Brain microvascular endothelial cell (primary cell): ENCODE data around the gene RBM6.

ENCODE experiments used
- DNase-seq: peaks from one replicate; pipeline ENCODE4 v3.0.0-alpha.2; 2020
- H3K27ac ChIP-seq: fragments of 250-450 bp; sonication (Bioruptor Pico); 2 replicates; pipeline ENCODE4 v1.5.1; 2020; ENCODE audit warnings: mild to moderate bottlenecking, moderate library complexity
- H3K27me3 ChIP-seq: fragments of 250-450 bp; sonication (Bioruptor Pico); replicated peaks from 2 replicates; pipeline ENCODE4 v1.5.1; 2020; ENCODE audit warnings: mild to moderate bottlenecking
- H3K36me3 ChIP-seq: fragments of 250-450 bp; sonication (Bioruptor Pico); replicated peaks from 2 replicates; pipeline ENCODE4 v1.5.1; 2020; ENCODE audit warnings: mild to moderate bottlenecking
- H3K4me3 ChIP-seq: 2 replicates; pipeline ENCODE4 v1.5.1; 2011; ENCODE audit warnings: low read depth, mild to moderate bottlenecking, control low read depth, low read length, moderate library complexity
- in situ Hi-C: cut with HindIII; loops from 2 replicates; pipeline ENCODE4 v1.10.0; 2017; ENCODE audit warnings: low sequenced_read_pairs, low pct_ligation_motif_present
- TF ChIP-seq, protein P1 (sequence below): IDR thresholded peaks from 2 replicates; pipeline ENCODE4 v1.5.1; 2011; ENCODE audit warnings: low read depth, mild to moderate bottlenecking, moderate library complexity, low read length, control low read depth, inconsistent platforms; ENCODE audit errors: missing control alignments

Gene RBM6

DNA sequence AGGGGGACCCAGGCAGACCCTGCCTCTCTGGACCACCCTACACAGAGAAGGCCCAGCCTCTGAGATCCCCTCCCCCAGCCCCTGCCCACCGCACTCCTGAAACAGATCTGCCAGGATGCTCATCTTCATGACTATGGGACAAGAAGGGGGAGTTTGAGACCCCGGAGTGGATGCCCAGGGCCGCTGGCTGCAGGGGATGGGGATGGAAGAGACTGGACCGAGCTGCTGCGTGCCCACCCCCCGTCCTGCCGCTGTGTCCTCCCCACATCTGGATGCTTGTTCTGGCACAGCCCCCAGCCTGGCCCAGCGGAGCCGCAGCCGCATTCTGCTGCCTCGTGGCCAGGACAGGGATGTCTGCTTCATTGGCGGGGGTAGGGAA is 184.8 kb downstream of the RBM6 start:
- DNase-seq: no peak
- TF ChIP-seq, protein P1, sequence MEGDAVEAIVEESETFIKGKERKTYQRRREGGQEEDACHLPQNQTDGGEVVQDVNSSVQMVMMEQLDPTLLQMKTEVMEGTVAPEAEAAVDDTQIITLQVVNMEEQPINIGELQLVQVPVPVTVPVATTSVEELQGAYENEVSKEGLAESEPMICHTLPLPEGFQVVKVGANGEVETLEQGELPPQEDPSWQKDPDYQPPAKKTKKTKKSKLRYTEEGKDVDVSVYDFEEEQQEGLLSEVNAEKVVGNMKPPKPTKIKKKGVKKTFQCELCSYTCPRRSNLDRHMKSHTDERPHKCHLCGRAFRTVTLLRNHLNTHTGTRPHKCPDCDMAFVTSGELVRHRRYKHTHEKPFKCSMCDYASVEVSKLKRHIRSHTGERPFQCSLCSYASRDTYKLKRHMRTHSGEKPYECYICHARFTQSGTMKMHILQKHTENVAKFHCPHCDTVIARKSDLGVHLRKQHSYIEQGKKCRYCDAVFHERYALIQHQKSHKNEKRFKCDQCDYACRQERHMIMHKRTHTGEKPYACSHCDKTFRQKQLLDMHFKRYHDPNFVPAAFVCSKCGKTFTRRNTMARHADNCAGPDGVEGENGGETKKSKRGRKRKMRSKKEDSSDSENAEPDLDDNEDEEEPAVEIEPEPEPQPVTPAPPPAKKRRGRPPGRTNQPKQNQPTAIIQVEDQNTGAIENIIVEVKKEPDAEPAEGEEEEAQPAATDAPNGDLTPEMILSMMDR: no peak

DNA sequence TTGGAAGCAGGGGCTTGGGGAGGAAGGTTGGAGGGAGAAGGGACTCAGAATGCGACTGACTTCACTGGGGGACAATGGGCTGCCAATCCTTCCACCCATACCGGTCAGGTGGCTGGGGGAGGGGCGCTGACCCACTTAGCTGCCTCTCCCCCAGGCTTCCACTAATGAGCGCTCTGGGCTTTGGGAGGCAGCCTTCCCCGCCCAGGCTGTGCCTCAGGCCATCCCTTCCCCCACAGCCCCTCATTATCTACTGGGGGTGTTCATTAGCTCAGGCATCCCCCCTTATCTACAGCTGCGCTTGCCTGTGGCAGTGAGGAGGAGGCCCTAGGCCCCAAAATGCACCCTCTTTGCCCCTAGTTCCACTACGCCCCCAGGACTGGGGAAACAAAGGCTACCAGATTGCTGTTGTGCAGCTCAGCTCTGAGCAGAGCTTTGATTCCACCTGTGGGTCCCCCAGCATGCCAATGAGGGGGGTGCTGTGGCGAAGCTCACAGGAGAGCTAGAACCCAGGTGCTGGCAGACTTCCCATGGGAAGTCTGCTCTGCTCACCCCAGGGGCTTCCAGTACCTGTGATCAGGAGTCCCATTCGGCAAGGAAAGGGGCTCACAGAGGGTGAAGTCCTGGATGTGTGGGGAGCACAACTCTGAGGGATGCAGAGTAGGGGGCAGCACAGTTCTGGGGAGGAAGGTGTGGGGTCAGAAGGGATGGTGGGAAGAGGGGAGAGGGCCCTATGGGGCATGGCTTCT is 185.8 kb downstream of the RBM6 start:
- in situ Hi-C loops: no loop called here
- no peak for DNase-seq
- peaks cover 7% of the 10 kb centered on the region for H3K36me3 ChIP-seq
- TF ChIP-seq, protein P1: no peak
- no peaks in the 10 kb centered on the region for H3K27me3 ChIP-seq
- H3K27ac ChIP-seq: no peak overlapping the region
- no peak overlapping the region for H3K4me3 ChIP-seq

More for the DNA sequence above, 184.8 kb downstream of the RBM6 start:
- no peak overlapping the region for H3K4me3 ChIP-seq
- no peaks in the 10 kb centered on the region for H3K27me3 ChIP-seq
- H3K36me3 ChIP-seq: peaks cover 12% of the 10 kb centered on the region
- in situ Hi-C loops: no loop called here
- no peak overlapping the region for H3K27ac ChIP-seq

DNA sequence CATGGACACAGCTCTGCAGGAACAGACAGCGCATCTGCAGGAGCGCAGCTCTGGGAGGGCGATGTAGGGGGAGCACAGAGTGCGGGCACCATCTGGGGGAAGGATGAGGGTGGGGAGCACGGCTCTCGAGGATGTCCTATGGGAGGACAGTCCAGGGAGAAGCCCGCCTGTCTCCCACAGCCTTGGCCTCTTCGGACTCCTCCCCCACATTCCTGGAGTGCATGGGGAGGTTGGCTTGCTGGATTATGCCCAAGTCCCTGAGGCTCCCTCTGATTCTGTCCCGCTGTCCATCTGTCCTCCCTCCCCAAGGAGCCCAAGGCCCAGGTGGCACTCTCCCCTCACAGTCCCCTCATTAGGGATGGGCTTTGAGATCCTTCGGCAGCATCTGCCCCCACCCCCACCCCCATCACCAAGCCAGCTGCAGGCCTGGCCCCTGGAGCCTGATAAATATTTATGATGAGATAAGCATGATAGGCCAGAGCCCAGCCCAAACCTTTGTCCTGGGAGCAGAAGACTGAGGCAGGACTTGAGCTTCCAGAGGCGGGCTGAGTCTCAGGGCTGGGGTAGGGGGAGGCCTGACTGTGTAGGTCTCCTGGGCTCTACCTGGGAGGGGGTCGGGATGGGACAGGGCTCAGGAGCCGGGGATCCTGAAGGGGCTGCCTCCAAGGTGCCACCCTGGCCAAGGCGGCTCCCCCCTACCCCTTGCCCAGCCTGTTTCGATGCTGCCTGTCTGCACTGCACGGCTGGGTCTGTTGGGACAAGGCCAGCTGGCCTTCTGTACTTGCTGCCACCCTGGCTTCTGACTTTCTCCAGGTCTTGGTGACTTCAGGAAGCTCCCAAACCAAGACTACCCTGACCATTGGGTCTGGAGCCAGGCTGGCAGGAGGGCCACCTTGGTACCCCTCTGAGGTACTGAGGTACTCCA is 186.6 kb downstream of the RBM6 start:
- in situ Hi-C loops: no loop called here
- Histone ChIP-seq H3K27ac (no peak overlapping the region), H3K36me3 (no peaks in the 10 kb centered on the region), H3K27me3 (no peaks in the 10 kb centered on the region), H3K4me3 (no peak overlapping the region)
- TF ChIP-seq, protein P1: no peak
- no peak for DNase-seq
